ENCODE results near the gene SLC38A3. TPM values are rescaled to one million over a fixed set of nuclear protein-coding genes. Genes with fewer than 3 reads are reported as not detected.
A peak's percentile ranks its signal among the peaks of the same experiment; 100 is the strongest.

The SLC38A3 gene
- total and polyA plus RNA-seq, 9 of the 15 experiments (the other 6 are each of a cell fraction or from before 2014, with no cell fraction given), result 0.09 to 0.38 (median 0.16) TPM; not detected in 6

DNA sequence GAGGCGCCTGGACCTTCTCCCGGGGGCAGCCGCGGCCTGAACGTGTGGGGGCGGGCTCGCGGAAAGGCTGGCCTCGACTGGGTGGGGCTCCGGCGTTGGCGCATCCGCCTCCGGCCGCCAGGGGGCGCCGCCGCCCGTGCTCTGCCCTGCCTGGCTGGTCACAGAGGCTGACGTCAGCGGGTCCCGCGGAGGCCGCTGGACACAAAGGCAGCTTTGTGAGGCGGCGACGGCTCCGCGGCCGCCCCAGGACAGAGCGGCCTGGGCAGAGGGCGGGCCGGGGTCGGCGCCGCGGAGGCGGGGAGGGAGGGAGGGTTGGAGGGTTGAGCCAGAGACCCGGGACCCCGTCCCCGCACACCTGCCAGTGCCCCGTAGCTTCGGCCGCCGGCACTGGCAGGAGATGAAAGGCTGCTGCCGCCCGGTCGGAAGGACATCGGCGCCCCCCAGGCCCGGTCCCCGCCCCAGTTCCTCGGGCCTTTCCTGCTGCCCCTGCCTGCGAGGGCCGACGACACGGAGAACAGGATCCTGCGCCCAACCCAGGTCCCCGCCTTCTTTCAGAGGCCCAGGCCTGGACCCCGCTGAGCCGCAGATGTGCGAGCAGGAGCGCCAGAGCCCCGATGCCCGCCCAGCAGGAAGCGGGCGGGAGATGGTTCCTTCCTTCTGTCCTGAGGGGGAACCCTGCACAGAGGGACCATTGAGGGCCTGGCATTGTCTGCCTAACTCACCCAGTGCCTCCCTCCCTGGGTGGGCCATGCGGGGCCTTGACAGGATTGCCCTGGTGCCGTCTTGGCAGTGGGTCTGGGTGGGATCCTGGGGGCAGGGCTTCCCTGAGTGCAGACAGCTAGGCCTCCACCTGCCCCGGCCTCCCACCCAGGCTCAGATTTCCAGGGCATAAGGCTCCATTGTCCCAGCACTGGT lies 55.2 kb downstream of the SLC38A3 start (continued):
- no peak for TF ChIP-seq GTF2F1 (IDR thresholded peaks at IDR 0.05; ENCODE audit: low read depth, low read length)
- TF ChIP-seq ZNF76 (CRISPR knock-in tag; IDR thresholded peaks at IDR 0.05; ENCODE audit: borderline replicate concordance), result no peak
- TF ChIP-seq KAT7 (CRISPR knock-in tag; IDR thresholded peaks at IDR 0.05; ENCODE audit: borderline replicate concordance), result no peak
- TF ChIP-seq, protein P1, sequence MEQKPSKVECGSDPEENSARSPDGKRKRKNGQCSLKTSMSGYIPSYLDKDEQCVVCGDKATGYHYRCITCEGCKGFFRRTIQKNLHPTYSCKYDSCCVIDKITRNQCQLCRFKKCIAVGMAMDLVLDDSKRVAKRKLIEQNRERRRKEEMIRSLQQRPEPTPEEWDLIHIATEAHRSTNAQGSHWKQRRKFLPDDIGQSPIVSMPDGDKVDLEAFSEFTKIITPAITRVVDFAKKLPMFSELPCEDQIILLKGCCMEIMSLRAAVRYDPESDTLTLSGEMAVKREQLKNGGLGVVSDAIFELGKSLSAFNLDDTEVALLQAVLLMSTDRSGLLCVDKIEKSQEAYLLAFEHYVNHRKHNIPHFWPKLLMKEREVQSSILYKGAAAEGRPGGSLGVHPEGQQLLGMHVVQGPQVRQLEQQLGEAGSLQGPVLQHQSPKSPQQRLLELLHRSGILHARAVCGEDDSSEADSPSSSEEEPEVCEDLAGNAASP (IDR thresholded peaks at IDR 0.05), result no peak
- TF ChIP-seq ZFPM2 (CRISPR knock-in tag; IDR thresholded peaks at IDR 0.05), result no peak
- peak; percentile 78 for TF ChIP-seq POLR2G (IDR thresholded peaks at IDR 0.05; ENCODE audit: low read depth, low read length)
- no peak; the same call in 1 of the 2 replicates for TF ChIP-seq POLR2AphosphoS2 (IDR thresholded peaks at IDR 0.05; ENCODE audit: low read length)
- TF ChIP-seq ERF (CRISPR knock-in tag; IDR thresholded peaks at IDR 0.05), result no peak
- TF ChIP-seq ZNF324 (CRISPR knock-in tag; IDR thresholded peaks at IDR 0.05), result no peak
- TF ChIP-seq SETDB1 (IDR thresholded peaks at IDR 0.05; ENCODE audit: low read length), result no peak
- TF ChIP-seq RFX5 (IDR thresholded peaks at IDR 0.05; ENCODE audit: low read depth, low read length), result no peak
- peak; percentile 88 for TF ChIP-seq PCBP1 (IDR thresholded peaks at IDR 0.05; ENCODE audit: low read depth, low read length, poor library complexity, severe bottlenecking)
- TF ChIP-seq PREB (CRISPR knock-in tag; IDR thresholded peaks at IDR 0.05), result no peak
- TF ChIP-seq, protein P2, sequence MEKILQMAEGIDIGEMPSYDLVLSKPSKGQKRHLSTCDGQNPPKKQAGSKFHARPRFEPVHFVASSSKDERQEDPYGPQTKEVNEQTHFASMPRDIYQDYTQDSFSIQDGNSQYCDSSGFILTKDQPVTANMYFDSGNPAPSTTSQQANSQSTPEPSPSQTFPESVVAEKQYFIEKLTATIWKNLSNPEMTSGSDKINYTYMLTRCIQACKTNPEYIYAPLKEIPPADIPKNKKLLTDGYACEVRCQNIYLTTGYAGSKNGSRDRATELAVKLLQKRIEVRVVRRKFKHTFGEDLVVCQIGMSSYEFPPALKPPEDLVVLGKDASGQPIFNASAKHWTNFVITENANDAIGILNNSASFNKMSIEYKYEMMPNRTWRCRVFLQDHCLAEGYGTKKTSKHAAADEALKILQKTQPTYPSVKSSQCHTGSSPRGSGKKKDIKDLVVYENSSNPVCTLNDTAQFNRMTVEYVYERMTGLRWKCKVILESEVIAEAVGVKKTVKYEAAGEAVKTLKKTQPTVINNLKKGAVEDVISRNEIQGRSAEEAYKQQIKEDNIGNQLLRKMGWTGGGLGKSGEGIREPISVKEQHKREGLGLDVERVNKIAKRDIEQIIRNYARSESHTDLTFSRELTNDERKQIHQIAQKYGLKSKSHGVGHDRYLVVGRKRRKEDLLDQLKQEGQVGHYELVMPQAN (IDR thresholded peaks at IDR 0.05; ENCODE audit: borderline replicate concordance), result no peak
- TF ChIP-seq MXD1 (CRISPR knock-in tag; IDR thresholded peaks at IDR 0.05; ENCODE audit: borderline replicate concordance, poor library complexity, severe bottlenecking), result no peak
- TF ChIP-seq, protein P3, sequence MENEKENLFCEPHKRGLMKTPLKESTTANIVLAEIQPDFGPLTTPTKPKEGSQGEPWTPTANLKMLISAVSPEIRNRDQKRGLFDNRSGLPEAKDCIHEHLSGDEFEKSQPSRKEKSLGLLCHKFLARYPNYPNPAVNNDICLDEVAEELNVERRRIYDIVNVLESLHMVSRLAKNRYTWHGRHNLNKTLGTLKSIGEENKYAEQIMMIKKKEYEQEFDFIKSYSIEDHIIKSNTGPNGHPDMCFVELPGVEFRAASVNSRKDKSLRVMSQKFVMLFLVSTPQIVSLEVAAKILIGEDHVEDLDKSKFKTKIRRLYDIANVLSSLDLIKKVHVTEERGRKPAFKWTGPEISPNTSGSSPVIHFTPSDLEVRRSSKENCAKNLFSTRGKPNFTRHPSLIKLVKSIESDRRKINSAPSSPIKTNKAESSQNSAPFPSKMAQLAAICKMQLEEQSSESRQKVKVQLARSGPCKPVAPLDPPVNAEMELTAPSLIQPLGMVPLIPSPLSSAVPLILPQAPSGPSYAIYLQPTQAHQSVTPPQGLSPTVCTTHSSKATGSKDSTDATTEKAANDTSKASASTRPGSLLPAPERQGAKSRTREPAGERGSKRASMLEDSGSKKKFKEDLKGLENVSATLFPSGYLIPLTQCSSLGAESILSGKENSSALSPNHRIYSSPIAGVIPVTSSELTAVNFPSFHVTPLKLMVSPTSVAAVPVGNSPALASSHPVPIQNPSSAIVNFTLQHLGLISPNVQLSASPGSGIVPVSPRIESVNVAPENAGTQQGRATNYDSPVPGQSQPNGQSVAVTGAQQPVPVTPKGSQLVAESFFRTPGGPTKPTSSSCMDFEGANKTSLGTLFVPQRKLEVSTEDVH (IDR thresholded peaks at IDR 0.05; ENCODE audit: low read depth, partially characterized antibody), result no peak

Data from K562 (cell line).